Cardiac fibroblast (primary cell): ENCODE results near the gene GPR153.

Experiments
- DNase-seq, 2 donors: peaks; one replicate each; pipeline versions ENCODE4 v3.0.0 to v3.0.0-alpha.2; 2010; ENCODE audit warnings: low read depth in 2 of 2
- H3K4me3 ChIP-seq, 2 donors: replicated peaks in 1 of 2; 1 replicate in 1 of 2; 2 replicates in 1 of 2; pipeline ENCODE4 v1.5.1; 2011; ENCODE audit warnings: low read depth in 2 of 2, low read length in 2 of 2, mild to moderate bottlenecking in 2 of 2, moderate library complexity in 1 of 2
- TF ChIP-seq, protein P1 (sequence below): IDR thresholded peaks from one replicate; pipeline ENCODE4 v1.5.1; 2011; ENCODE audit warnings: low read depth, mild to moderate bottlenecking, low read length, inconsistent platforms

Gene GPR153

DNA sequence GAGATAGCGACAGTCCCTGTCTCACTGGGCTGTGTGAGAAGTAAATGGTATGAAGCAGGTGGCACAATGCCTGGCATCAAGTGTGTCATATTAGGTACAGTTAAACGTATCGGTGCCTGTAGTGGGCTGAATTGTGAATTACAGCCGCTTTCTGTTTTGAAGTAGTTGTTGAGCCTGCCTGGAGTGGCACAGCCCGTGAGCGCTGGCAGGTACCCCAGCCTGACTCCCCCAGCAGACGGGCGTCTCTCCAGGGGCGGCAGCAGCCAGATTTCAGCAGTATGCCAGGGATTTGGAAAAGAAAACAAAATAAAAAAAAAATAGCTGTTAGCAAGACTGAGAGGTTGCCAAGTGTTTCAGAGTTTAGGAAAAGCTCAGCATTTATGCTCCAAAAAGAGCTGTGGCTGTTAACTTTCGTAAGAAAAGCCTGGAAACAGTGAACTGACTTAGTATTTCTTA, 26.6 kb upstream of the GPR153 start:
- TF ChIP-seq, protein P1, sequence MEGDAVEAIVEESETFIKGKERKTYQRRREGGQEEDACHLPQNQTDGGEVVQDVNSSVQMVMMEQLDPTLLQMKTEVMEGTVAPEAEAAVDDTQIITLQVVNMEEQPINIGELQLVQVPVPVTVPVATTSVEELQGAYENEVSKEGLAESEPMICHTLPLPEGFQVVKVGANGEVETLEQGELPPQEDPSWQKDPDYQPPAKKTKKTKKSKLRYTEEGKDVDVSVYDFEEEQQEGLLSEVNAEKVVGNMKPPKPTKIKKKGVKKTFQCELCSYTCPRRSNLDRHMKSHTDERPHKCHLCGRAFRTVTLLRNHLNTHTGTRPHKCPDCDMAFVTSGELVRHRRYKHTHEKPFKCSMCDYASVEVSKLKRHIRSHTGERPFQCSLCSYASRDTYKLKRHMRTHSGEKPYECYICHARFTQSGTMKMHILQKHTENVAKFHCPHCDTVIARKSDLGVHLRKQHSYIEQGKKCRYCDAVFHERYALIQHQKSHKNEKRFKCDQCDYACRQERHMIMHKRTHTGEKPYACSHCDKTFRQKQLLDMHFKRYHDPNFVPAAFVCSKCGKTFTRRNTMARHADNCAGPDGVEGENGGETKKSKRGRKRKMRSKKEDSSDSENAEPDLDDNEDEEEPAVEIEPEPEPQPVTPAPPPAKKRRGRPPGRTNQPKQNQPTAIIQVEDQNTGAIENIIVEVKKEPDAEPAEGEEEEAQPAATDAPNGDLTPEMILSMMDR: no peak

DNA sequence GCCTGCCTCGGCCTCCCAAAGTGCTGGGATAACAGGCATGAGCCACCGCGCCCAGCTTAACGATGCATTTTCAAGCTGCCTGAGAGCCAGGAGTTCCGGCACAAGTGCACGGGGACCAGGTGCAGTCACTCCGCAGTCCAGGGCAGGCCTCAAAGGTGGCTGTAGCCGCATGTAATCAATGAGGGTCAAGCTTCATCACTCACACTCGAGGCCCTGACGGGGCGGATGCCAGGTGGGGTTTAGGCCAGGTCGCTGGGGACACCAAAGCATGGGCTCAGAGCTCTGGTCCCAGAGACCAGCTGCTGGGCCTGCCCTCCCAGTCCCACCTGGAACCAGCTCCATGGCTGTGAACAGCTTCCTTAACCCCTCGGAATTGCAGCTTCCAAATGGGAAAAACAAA, 26.1 kb upstream of the GPR153 start:
- no peak overlapping the region for H3K4me3 ChIP-seq
- TF ChIP-seq, protein P1: no peak
- no peak for DNase-seq

More for the DNA sequence above, 26.6 kb upstream of the GPR153 start:
- H3K4me3 ChIP-seq: no peak overlapping the region
- DNase-seq: peak in 1 of 2 donors; percentile 42

DNA sequence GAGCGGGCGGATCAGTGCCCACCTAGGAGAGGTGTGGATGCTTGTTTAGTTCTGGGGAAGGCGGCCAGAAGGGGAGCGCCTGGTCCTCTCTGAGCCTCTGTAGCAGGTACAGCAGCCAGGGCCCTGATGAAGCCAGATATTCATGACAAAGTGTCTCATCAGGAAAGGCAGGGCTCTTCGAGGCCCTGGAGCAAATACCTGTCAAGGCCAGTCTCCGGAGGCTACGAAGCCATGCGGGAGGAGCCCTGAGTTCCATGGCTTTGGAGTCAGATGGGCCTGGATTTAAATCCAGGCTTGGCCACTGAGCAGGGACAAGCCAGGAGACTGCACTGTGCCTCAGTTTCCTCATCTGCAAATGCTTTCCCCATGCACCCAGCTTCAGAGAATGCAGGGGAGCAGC, 25.4 kb upstream of the GPR153 start:
- TF ChIP-seq, protein P1: no peak
- no peak for DNase-seq
- H3K4me3 ChIP-seq: no peak overlapping the region

DNA sequence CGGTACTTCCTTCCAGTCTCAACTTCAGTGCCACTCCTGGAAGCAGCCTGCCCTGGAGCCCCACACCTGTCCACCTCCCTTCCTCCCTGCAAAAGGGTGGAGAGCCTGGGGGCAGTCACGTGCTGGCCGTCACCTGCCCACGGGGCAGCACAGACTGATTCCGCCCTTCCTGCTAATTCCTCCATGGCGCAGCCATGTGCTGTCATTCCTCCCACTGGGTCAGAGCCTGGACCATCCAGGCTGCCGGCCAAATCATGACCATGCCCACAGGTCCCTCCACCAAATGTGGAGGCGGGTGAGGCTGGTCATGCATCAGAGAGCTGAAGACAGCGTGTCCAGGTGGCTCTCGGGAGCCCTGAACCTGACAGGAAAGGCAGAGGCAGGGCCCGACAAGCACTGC, 24.4 kb upstream of the GPR153 start:
- H3K4me3 ChIP-seq: no peak overlapping the region
- TF ChIP-seq, protein P1: no peak
- no peak for DNase-seq

DNA sequence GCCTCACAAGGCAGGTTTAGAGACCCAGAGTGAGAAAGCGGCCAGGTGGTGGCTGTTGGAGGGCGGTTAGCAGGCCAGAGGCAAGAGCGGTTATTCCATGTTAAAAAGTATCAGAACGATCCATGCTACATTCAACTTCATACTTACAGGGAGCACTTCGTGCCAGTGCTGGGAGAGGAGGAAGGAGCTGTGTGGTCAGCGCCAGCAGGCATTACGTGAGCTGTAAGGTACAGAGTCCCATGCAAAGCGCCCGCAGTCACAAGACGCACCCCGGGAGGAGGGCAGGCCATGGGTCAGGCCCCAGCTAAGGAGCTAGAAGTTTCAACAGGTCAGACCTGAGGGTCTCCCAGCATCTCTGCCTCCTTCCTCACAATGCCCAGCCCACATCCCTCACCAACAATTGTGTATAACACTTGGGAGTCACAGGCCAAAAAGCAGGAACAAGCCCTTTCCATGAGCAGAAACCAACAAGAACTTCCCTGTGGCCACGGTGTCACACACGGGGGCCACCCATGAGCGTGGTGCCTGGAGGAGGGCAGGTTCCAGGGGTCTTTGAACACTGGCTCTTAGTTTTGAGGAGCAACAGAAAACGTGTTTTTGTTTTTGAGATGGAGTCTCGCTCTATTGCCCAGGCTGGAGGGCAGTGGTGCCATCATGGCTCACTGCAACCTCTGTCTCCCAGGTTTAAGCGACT, 21.8 kb upstream of the GPR153 start:
- H3K4me3 ChIP-seq: no peak overlapping the region
- DNase-seq: no peak
- TF ChIP-seq, protein P1: no peak

DNA sequence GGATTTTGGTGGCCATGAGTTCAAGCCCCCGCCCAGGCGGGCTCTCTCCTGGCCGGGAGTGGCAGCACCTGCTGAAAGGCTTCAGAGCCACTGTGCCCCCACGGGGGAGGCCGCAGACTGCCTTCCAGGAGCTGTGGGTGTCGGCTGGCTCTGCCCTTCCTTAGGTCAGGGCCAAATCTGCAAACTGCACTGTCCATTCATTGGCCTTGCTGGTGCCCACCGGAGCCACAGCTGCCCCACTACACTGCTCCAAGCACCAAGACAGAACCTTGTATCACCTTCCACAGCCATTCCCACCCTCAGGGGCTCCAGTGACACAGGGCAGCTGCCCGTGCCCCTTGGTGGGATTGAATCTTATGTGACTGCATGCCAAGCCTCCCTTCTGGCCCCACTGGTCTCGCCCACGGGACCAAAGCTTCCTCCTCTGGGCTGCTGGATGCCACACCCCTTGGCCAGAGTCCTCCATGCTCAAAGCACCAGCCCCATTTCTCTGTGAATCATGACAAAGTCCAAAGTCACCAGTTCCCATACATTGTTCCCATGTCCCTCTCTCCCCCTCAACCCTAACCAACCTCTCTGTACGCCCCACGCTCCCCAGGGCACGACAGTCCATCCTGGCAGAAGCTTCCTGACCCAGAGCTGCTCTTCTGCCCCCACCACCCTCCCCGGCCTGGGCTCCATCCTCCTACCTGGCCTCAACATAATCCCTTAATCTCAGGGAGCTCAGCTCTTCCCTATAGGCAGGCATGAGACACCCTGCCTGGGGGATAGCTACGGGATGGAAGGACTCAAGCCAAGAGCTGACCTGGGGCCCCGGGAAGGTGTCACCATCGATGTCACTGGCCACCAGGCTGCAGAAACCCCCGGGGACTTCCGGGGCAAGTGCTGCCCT, 20.9 kb upstream of the GPR153 start:
- TF ChIP-seq, protein P1: no peak
- DNase-seq: no peak
- H3K4me3 ChIP-seq: no peak overlapping the region
